ENCODE results near the gene ZNF462. TPM values are rescaled to one million over a fixed set of nuclear protein-coding genes. Genes with fewer than 3 reads are reported as not detected.
"Not testable (repeated sequence)": the region's sequence is repeated elsewhere in the genome, so short reads cannot be mapped to it uniquely, and the experiment has no call there.

The ZNF462 gene
- total RNA-seq, 1 experiment from 2014 or later = 121 TPM

GRCh38 chr9:106897751-106898150 is 34.8 kb downstream of the ZNF462 start (continued):
- TF ChIP-seq ZNF396 (CRISPR knock-in tag; IDR thresholded peaks at IDR 0.05; ENCODE audit: borderline replicate concordance) (no peak), IRF2 (CRISPR knock-in tag; IDR thresholded peaks at IDR 0.05; ENCODE audit: borderline replicate concordance, low read depth) (no peak), JUN (CRISPR knock-in tag; IDR thresholded peaks at IDR 0.05) (no peak)

- ATAC-seq; CTCF ChIA-PET; H3K4me3 Mint-ChIP-seq; H3K27ac Mint-ChIP-seq; DNase-seq (ENCODE audit: low spot score); H3K27me3 Mint-ChIP-seq (ENCODE audit: low read depth): not testable (repeated sequence)
- POLR2A ChIA-PET = interaction anchor here (0.6 kb wide), 1 partner anchor 227 kb away, joined by 3 read pairs; no protein-coding TSS in a partner anchor
- H3K4me1 Mint-ChIP-seq = peaks cover 80% of the 10 kb centered on the region
- peaks cover 60% of the 10 kb centered on the region for H3K9me3 Mint-ChIP-seq
- peaks cover 69% of the 10 kb centered on the region for H3K36me3 Mint-ChIP-seq
Observed at GRCh38 chr9:106900523-106900922, 37.6 kb downstream of the ZNF462 start.

GRCh38 chr9:106906129-106906528 is 43.2 kb downstream of the ZNF462 start:
- peaks cover 51% of the 10 kb centered on the region for H3K9me3 Mint-ChIP-seq
- no peak overlapping the region for H3K4me3 Mint-ChIP-seq
- TF ChIP-seq PRDM15 (CRISPR knock-in tag; IDR thresholded peaks at IDR 0.05) = no peak
- TF ChIP-seq SOX15 (CRISPR knock-in tag; IDR thresholded peaks at IDR 0.05) = no peak
- H3K36me3 Mint-ChIP-seq = peaks cover 60% of the 10 kb centered on the region
- no peaks in the 10 kb centered on the region for H3K27me3 Mint-ChIP-seq (ENCODE audit: low read depth)
- POLR2A ChIA-PET = no interaction called here
- DNase-seq (ENCODE audit: low spot score) (no peak), ATAC-seq (no peak; the same call in 1 of the 2 replicates)
- peak overlapping the region; percentile 50 for H3K27ac Mint-ChIP-seq
- H3K4me1 Mint-ChIP-seq = peaks cover 57% of the 10 kb centered on the region
- CTCF ChIA-PET = no interaction called here

GRCh38 chr9:106911951-106912350 is 49.0 kb downstream of the ZNF462 start:
- ChIA-PET CTCF (no interaction called here), POLR2A (interaction anchor here (0.6 kb wide), 1 partner anchor 55 kb away, joined by 4 read pairs; no protein-coding TSS in a partner anchor)
- Mint-ChIP-seq H3K27me3 (ENCODE audit: low read depth) (no peaks in the 10 kb centered on the region), H3K4me3 (no peak overlapping the region), H3K4me1 (peaks cover 67% of the 10 kb centered on the region), H3K9me3 (peaks cover 3% of the 10 kb centered on the region), H3K36me3 (peaks cover 11% of the 10 kb centered on the region), H3K27ac (peak overlapping the region; percentile 22; the same call in 1 of the 2 replicates)
- no peak for ATAC-seq
- DNase-seq (ENCODE audit: low spot score) = no peak
- TF ChIP-seq, protein P1, sequence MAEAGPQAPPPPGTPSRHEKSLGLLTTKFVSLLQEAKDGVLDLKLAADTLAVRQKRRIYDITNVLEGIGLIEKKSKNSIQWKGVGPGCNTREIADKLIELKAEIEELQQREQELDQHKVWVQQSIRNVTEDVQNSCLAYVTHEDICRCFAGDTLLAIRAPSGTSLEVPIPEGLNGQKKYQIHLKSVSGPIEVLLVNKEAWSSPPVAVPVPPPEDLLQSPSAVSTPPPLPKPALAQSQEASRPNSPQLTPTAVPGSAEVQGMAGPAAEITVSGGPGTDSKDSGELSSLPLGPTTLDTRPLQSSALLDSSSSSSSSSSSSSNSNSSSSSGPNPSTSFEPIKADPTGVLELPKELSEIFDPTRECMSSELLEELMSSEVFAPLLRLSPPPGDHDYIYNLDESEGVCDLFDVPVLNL (CRISPR knock-in tag; IDR thresholded peaks at IDR 0.05; ENCODE audit: borderline replicate concordance, low read depth) = no peak
- TF ChIP-seq OVOL2 (CRISPR knock-in tag; IDR thresholded peaks at IDR 0.05; ENCODE audit: borderline replicate concordance) (no peak), FOXJ3 (CRISPR knock-in tag; IDR thresholded peaks at IDR 0.05; ENCODE audit: borderline replicate concordance) (no peak), SP1 (CRISPR knock-in tag; conservative IDR thresholded peaks at IDR 0.05) (no peak), NFE2L1 (CRISPR knock-in tag; IDR thresholded peaks at IDR 0.05) (no peak), JAZF1 (CRISPR knock-in tag; IDR thresholded peaks at IDR 0.05) (no peak), NFYB (CRISPR knock-in tag; conservative IDR thresholded peaks at IDR 0.05; ENCODE audit: low read depth) (no peak), ZNF263 (CRISPR knock-in tag; IDR thresholded peaks at IDR 0.05; ENCODE audit: low read depth) (no peak), ETV6 (CRISPR knock-in tag; IDR thresholded peaks at IDR 0.05) (no peak), AR (CRISPR knock-in tag; IDR thresholded peaks at IDR 0.05) (no peak), SOX15 (CRISPR knock-in tag; IDR thresholded peaks at IDR 0.05) (no peak), ZNF396 (CRISPR knock-in tag; IDR thresholded peaks at IDR 0.05; ENCODE audit: borderline replicate concordance) (no peak), MYBL2 (CRISPR knock-in tag; IDR thresholded peaks at IDR 0.05) (no peak), FOXK1 (CRISPR knock-in tag; IDR thresholded peaks at IDR 0.05) (no peak), GTF2I (CRISPR knock-in tag; conservative IDR thresholded peaks at IDR 0.05) (no peak)
- TF ChIP-seq, protein P2, sequence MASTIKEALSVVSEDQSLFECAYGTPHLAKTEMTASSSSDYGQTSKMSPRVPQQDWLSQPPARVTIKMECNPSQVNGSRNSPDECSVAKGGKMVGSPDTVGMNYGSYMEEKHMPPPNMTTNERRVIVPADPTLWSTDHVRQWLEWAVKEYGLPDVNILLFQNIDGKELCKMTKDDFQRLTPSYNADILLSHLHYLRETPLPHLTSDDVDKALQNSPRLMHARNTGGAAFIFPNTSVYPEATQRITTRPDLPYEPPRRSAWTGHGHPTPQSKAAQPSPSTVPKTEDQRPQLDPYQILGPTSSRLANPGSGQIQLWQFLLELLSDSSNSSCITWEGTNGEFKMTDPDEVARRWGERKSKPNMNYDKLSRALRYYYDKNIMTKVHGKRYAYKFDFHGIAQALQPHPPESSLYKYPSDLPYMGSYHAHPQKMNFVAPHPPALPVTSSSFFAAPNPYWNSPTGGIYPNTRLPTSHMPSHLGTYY (CRISPR knock-in tag; IDR thresholded peaks at IDR 0.05) = no peak
- TF ChIP-seq, protein P3, sequence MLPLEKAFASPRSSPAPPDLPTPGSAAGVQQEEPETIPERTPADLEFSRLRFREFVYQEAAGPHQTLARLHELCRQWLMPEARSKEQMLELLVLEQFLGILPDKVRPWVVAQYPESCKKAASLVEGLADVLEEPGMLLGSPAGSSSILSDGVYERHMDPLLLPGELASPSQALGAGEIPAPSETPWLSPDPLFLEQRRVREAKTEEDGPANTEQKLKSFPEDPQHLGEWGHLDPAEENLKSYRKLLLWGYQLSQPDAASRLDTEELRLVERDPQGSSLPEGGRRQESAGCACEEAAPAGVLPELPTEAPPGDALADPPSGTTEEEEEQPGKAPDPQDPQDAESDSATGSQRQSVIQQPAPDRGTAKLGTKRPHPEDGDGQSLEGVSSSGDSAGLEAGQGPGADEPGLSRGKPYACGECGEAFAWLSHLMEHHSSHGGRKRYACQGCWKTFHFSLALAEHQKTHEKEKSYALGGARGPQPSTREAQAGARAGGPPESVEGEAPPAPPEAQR (CRISPR knock-in tag; IDR thresholded peaks at IDR 0.05) = no peak
- TF ChIP-seq, protein P4, sequence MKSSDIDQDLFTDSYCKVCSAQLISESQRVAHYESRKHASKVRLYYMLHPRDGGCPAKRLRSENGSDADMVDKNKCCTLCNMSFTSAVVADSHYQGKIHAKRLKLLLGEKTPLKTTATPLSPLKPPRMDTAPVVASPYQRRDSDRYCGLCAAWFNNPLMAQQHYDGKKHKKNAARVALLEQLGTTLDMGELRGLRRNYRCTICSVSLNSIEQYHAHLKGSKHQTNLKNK (CRISPR knock-in tag; IDR thresholded peaks at IDR 0.05) = no peak
